Raji (cell line): ENCODE results near the gene THADA.

Source experiments
- POLR2A ChIP-seq: IDR thresholded peaks from 2 replicates; pipeline ENCODE4 v1.6.1; 2011; ENCODE audit warnings: low read depth, low read length, control low read depth; ENCODE audit not compliant: insufficient read depth

Gene THADA

DNA sequence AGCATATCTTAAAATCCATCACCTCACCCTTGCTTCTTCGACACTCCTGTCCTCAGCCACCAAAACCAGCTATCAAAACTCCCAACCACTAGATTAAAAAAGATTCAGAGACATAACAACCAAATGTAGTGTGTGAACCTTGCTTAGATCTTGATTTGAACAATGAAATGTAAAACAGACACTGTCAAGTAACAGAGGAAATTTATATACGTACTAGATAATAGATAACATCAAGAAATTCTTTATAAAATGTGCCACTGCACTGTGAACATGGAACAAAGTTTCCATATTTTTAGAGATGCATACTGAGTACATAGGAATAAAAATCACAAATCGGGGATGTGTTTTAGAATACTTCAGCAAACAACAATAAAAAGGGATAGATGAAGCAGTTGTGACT, 86.0 kb downstream of the THADA start:
- TF ChIP-seq POLR2A, result no peak

DNA sequence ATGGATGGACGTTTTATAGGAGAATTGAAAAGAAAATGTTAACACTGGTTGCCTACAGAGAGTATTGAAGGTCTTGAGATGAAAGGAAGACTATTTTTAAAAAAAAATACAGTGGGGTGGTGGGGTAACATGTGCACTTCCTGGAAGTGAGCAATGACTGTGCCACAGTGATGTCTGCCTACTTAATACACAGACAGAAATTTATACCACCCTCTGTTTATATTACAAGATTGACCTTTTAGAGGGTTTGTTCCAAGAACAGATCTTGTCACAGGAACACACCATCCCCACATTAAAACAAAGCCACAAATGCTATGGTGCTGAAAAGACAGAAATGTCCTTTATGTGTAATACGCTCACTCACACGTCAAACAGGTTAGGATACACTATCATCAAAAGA, 87.6 kb downstream of the THADA start:
- TF ChIP-seq POLR2A, result no peak

DNA sequence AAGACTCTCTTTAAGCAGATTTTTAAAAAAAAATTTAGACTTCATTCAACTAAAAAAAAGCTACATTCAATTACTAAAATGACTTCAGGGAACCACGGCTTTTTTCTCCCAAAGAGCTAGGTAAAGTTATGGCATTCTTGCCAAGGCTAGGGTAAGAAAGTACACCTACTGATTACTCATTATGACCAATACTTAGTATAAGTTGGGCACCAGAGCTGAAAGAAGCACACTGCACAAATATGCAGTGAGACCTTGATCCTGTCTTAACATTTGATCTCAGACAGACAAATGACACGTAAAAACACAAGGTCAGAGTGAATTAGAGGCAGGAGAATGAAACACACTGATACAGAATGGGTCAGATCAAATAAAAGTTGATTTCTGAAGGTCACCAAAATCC, 88.7 kb downstream of the THADA start:
- no peak for TF ChIP-seq POLR2A

DNA sequence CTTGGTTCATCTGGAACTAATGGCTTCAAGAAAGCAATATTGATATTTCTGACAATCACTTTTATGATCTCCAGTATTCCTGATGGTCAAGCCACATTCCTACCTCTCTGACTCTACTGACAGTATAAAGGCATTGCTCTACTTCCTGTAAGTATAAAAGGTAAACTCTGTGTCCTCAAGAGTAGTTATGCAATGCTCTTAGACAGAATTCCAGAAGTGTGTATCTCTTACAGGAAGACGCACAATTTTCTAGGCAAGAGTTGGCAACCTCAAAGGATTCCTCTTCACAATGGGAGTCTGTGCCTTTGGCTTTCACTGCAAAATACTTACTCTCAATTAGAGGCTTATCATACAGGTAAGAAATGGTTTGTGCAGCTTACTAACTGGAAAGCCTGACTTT, 100.1 kb downstream of the THADA start:
- TF ChIP-seq POLR2A, result no peak

DNA sequence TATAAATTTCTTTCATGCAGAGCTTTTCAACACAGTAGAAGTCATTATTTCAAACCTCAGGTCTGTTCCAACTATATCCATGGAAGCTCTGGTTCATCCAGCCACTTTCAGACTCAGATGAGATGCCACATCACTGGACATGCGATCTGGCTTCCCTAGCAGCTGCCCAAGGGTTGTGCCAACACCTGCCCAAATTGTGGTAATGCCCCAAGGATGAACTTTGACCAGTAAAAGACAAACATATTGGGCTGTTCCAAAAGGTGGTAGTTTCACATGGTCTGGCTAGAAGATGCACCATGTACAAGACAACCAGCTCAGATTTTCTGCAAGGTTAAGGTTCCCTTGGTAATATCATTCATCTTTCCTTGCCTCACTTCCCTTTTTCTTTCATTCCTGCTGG, 101.9 kb downstream of the THADA start:
- TF ChIP-seq POLR2A, result no peak

DNA sequence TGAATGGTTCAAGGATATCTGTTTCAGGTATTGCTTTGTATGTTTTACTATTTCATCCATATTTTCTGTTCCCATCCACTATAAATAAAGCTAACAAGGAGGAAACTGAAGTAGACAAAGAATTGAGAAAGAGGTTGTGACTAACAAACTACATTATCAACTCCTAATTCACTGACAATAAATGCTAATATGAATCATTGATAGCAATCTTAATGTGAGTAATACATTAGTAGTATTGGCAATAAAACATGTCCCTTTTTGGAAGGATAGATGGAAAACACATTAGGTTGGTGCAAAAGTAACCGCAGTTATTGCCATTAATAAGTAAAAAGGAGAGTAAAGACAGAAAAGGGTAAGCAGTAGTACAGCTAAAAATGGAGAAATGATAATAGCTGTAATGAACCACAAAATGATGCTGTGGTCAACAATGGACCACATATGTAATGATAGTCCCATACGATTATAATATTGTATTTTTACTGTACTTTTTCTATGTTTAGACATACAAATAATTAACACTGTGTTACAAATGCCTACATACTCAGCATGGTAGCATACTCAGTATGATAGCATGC, 104.7 kb downstream of the THADA start:
- TF ChIP-seq POLR2A, result no peak

DNA sequence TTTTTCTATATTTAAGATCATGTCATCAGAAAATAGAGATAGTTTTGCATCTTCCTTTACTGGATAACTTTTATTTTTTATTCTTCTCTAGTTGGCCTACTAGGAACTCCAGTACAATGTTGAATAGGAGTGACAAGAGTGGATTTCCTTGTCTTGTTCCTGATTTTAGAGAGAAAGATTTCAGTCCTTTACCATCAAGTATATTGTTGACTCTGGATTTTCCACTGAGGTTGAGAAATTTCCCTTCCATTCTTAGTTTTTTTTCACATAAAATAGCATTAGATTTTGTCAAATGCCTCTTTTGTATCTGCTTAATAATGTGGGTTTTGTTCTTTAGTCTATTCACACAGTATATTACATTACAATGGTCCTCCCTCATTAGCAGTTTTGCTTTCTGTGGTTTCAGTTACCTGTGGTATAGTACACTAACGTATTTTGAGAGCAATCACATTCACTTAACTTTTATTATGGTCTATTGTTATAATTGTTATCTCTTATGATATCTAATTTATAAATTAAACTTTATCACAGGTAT, 105.5 kb downstream of the THADA start:
- no peak for TF ChIP-seq POLR2A

DNA sequence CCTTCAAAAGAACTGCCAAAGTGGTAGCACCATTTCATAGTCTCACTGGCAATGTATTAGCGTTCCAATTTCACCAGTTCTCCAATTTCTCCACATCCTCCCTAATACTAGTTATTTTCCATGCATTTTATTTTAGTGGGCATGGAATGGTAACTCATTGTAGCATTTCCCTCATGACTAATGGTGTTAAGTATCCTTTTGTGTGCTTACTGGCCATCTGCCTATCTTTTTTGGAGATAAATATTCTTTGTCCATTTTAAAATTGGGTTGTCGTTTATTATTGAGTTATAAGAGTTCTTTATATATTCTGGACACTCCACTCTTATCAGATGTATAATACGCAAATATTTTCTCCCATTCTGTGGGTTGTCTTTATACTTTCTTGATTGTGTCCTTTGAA, 107.1 kb downstream of the THADA start:
- no peak for TF ChIP-seq POLR2A

DNA sequence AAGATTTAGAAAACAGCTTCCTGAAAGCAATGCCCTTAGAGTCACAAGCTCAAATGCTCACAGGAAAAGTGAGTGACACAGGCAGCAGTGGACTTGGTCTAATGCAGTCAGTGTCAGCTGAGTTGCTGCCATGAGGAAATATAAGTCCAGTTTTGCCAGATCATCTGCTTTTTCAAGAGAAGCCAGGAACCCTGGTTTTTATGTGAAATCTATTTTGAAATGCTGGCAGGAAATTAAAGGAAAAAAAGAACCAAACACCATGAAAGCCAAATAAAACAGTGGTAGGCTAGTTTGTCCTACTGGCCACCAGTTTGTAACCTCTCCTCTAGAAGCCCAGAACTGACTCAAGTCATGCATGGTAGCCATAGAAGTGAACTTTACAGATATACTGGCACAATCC, 109.2 kb downstream of the THADA start:
- no peak for TF ChIP-seq POLR2A

DNA sequence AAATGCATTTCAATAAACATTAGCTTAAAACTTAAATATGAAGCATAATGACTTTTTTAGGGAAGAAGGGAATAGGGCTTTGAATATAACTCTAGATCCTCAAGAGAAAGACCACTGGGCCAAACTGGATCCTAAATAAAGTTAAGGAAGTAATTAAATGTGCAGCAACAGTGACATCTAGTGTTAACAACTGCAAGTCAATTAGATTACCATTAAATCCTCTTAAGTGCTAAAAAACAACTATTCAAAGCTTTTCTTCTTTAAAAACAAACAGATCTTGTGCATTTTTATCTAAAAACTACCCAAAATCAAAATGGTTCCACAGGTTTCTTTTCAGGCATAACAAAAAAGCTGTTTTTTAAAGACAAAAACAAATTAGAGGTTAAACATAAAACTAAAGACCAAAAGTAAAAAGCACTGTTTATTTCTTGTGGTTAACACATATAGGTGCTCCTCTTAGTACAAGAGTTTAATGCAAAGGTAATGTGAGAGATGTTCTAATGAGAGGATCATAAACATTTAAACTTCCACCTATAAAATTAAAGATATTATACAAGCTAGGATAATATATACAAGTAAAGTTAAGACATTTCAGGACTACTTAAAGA, 111.4 kb downstream of the THADA start:
- no peak for TF ChIP-seq POLR2A

DNA sequence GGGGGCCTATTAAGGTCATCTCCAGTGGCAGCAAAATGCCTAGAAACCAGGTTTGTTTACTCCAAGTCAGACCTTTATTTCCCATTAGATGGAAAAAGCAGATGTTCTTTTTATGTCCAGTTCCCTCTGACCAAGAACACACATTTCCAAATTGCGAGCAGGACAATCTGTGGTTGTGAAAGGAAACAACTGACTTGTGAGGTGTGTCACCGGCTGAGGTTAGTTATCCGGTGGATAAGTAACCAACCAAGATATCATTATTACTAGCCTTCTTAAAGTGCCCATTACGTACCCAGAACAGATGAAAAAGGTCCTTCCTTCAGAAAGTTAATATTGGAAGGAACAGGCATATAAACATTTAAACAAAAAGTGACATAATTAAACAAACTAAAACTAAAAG, 112.9 kb downstream of the THADA start:
- no peak for TF ChIP-seq POLR2A

DNA sequence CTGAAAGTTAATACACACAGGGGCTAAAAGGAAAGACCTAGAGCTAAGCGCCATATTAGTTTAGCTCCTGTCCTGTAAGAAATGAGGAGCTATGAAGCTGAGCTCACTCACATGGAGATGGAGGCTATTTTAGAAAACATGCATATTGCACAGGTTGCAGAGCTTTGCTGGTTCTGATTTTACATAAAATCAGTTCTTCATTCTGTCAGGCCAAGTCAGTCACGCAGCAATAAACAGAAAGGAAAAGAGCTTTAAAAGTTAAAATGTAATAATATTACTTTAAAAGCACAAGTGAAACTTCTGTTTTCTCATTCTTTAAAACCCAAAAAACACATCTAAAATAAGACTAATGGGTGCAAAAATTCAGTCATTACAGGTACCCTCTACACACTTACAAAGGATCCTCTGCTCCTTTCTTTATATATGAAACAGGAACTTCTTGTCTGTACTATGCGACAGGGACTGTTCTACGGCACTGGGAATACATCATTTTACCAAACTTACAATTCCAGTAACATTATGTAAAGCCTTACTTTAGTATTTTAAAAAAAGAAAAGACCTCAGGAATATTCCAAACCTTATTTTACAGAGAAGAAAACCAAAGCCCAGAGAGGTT, 113.8 kb downstream of the THADA start:
- TF ChIP-seq POLR2A, result no peak

DNA sequence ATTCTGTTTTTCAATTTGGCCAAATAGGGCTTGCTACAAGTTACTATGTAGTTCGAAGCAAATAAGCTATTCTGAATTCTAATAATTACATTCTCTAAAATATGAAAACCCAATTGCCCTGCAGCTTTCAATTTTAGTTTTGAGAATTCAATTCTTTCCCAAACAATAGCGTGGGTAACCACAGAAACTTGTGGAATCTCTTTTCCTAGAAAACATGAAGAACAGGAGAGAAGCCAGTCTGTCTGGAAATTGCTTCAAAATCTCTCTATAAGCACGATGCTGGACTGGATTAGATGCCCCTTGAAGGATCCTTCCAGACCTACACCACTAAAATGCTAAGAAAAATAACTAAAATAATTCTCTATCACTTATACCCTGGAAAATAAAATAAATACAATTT, 115.0 kb downstream of the THADA start:
- TF ChIP-seq POLR2A, result no peak

DNA sequence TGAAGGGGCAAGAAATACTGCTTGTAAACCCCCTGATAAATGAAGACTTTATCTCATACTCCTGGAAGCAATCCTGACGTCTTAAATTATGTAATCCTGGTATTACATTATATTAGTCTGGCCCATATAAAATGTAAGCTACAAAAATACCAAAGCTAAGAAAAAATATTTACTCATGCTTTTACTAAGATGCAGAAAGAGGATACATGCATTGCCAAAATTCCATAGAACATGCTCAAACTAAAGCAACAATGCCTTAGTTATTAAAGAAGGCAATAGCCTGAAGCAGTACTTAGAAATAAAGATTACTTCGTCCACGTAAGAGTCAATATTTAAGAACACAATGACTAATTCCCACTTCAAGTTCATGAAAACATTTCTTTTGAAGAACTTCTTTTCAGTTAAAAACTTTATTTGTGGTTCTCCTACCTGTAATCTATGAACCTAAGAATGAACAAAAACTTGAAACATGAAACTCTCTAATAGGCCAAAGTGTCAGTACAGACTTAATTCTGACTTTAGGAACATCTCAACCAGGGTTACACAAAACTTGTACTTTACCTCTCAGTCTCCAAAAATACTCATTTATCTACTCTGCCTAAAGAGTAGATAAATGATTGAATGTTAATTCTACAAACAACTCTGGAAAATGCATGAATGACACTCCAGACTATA, 117.3 kb downstream of the THADA start:
- no peak for TF ChIP-seq POLR2A

DNA sequence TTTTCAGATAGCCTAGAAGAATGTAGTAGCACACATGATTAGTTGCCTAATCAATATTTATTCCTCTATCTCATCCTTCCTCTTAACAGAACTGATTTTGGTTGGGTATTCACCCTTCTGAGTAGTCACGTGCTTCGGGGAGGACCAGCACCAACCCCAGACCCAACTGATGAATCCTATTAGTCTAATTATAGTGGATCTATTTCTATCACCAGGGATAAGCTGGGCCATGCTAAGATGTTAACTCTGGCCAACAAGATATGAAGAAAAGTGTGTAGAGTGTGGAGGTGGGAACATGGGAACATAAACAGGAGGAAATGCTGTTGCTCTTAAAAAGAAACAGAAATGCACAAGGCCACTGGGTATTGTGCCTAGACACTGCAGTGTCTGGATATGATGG, 119.9 kb downstream of the THADA start:
- TF ChIP-seq POLR2A, result no peak

DNA sequence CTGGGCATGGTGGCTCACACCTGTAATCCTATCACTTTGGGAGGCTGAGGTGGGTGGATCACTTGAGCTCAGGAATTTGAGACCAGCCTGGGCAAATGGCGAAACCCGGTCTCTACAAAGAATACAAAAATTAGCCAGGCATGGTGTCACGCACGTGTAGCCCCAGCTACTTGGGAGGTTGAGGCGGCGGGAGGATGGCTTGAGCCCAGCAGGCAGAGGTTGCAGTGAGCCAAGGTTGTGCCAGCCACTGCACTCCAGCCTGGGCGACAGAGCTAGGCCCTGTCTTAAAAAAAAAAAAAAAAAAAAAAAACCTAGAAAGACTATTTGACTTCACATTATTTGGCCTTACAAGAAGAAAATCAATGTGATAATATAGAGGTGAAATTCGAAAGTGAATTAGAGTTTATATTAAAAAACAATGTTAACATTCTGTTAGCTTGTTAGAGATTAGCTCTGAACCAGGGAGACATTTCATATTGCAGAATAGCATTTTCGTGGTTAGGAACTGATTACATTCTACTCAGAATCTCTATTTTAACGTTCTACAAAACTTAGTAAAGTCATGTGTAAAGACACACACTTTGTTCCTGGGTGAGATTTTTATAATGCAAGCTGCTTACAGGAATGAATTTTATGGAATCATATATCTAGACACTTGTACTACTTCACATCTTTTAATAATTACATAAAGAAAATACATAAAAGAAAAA, 120.5 kb downstream of the THADA start:
- no peak for TF ChIP-seq POLR2A

DNA sequence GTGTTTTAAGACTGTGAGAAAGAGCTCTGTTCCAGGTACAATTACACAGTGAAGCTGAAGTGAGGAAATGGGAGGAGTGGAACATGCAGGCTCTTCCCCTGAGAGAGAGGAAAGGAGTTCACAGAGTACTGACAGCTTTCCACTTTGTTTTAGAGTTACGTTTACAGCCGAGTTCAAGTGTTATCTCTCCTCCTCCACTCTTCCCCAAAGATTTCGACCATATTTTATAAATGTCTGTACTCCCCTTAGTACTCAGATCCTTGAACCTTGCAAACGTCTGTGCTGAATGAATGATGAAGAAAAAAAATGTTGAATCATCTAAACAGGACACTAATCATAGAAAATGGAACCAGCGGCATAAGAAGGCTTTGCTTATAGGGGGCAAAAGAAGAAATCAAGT, 121.6 kb downstream of the THADA start:
- TF ChIP-seq POLR2A, result no peak
